ENCODE data around the gene CSNK2B. TPM values are rescaled to one million over a fixed set of nuclear protein-coding genes. Genes with fewer than 3 reads are reported as not detected.

CSNK2B gene
- polyA plus RNA-seq, 3 donors, result 147 to 227 (median 195) TPM

- H2AFZ ChIP-seq (ENCODE audit: insufficient read depth, low read depth, low read length, poor library complexity, severe bottlenecking), result no peak overlapping the region
- peak overlapping the region in 1 of 2 donors; percentile 96 for H3K27ac ChIP-seq (ENCODE audit: low read depth in 1 of 2, low read length in 2 of 2)
- no peak overlapping the region for H3K9ac ChIP-seq (ENCODE audit: insufficient read depth, low read length, poor library complexity, severe bottlenecking)
- peak overlapping the region in 1 of 3 experiments; percentile 97 for H3K4me3 ChIP-seq (replicated peaks in 1 of 3; ENCODE audit: low read depth in 2 of 3, low read length in 3 of 3)
- peaks cover 0 to 1% (median 0%) of the 10 kb centered on the region in 3 donors for H3K27me3 Mint-ChIP-seq (ENCODE audit: low read depth in 3 of 3)
- peaks cover 53% of the 10 kb centered on the region for H3K79me2 ChIP-seq (ENCODE audit: insufficient read depth, low read length)
- H3K27ac Mint-ChIP-seq, result peak overlapping the region in 5 of 7 donors; percentile 1 to 58 (median 38)
- TF ChIP-seq CTCF (IDR thresholded peaks at IDR 0.05), result no peak
- H4K20me1 ChIP-seq (ENCODE audit: insufficient read depth, low read length), result peaks cover 34% of the 10 kb centered on the region
- peaks cover 20 to 26% of the 10 kb centered on the region in 2 donors for H3K4me1 ChIP-seq (ENCODE audit: control insufficient read depth in 1 of 2, insufficient read depth in 2 of 2, low read length in 2 of 2)
- H3K4me3 Mint-ChIP-seq, result no peak overlapping the region
- peak overlapping the region; percentile 85 for H3K4me2 ChIP-seq (replicated peaks; ENCODE audit: extremely low read depth, low read length, poor library complexity, severe bottlenecking)
- H3K9me3 Mint-ChIP-seq, result no peaks in the 10 kb centered on the region
- no peaks in the 10 kb centered on the region for H3K27me3 ChIP-seq (ENCODE audit: control insufficient read depth in 2 of 2, insufficient read depth in 2 of 2, low read length in 2 of 2)
- H3K9me3 ChIP-seq (replicated peaks in 1 of 2; ENCODE audit: control insufficient read depth in 1 of 2, insufficient read depth in 1 of 2, low read length in 2 of 2), result no peaks in the 10 kb centered on the region
- peaks cover 29% of the 10 kb centered on the region for H3K4me1 Mint-ChIP-seq
- no CpG with 5 or more reads among the region's 5 CpGs for WGBS (ENCODE audit: insufficient coverage)
- H3K36me3 Mint-ChIP-seq, result peaks cover 33 to 53% of the 10 kb centered on the region in 2 donors
- intact Hi-C loops (cut with micrococcal nuclease), result loop anchor here in 1 of 2 donors (5.0 kb wide), 1 partner anchor 34 kb away; the partner anchor contains the start of genes CSNK2B and LY6G5B
- no peak for DNase-seq
- peaks cover 28 to 54% of the 10 kb centered on the region in 2 donors for H3K36me3 ChIP-seq (replicated peaks in 1 of 2; ENCODE audit: control insufficient read depth in 1 of 2, insufficient read depth in 2 of 2, low read length in 2 of 2)
Observed at GRCh38 chr6:31700740-31701401, 35.0 kb downstream of the CSNK2B start.

- peaks cover 29% of the 10 kb centered on the region for H3K4me1 Mint-ChIP-seq
Observed at GRCh38 chr6:31701666-31702404, 36.0 kb downstream of the CSNK2B start.

More at GRCh38 chr6:31701666-31702404, 36.0 kb downstream of the CSNK2B start:
- Mint-ChIP-seq H3K4me3 (peak overlapping the region; percentile 98 to 100), H3K36me3 (peaks cover 27 to 43% of the 10 kb centered on the region in 2 donors), H3K27me3 (ENCODE audit: low read depth in 3 of 3) (peaks cover 0 to 1% (median 0%) of the 10 kb centered on the region in 3 donors), H3K9me3 (no peaks in the 10 kb centered on the region), H3K27ac (peak overlapping the region; percentile 99 to 100 (median 99))
- Histone ChIP-seq H2AFZ (ENCODE audit: insufficient read depth, low read depth, low read length, poor library complexity, severe bottlenecking) (peak overlapping the region; percentile 76), H3K4me2 (replicated peaks; ENCODE audit: extremely low read depth, low read length, poor library complexity, severe bottlenecking) (peak overlapping the region; percentile 85), H4K20me1 (ENCODE audit: insufficient read depth, low read length) (peaks cover 34% of the 10 kb centered on the region), H3K36me3 (replicated peaks in 1 of 2; ENCODE audit: control insufficient read depth in 1 of 2, insufficient read depth in 2 of 2, low read length in 2 of 2) (peaks cover 20 to 44% of the 10 kb centered on the region in 2 donors), H3K9me3 (replicated peaks in 1 of 2; ENCODE audit: control insufficient read depth in 1 of 2, insufficient read depth in 1 of 2, low read length in 2 of 2) (no peaks in the 10 kb centered on the region), H3K79me2 (ENCODE audit: insufficient read depth, low read length) (peaks cover 53% of the 10 kb centered on the region), H3K9ac (ENCODE audit: insufficient read depth, low read length, poor library complexity, severe bottlenecking) (peak overlapping the region; percentile 82), H3K27me3 (ENCODE audit: control insufficient read depth in 2 of 2, insufficient read depth in 2 of 2, low read length in 2 of 2) (no peaks in the 10 kb centered on the region), H3K4me3 (replicated peaks in 1 of 3; ENCODE audit: low read depth in 2 of 3, low read length in 3 of 3) (peak overlapping the region; percentile 92 to 98 (median 97)), H3K27ac (ENCODE audit: low read depth in 1 of 2, low read length in 2 of 2) (peak overlapping the region in 1 of 2 donors; percentile 96), H3K4me1 (ENCODE audit: control insufficient read depth in 1 of 2, insufficient read depth in 2 of 2, low read length in 2 of 2) (peaks cover 20 to 26% of the 10 kb centered on the region in 2 donors)
- TF ChIP-seq CTCF (IDR thresholded peaks at IDR 0.05), result no peak
- intact Hi-C loops (cut with micrococcal nuclease), result loop anchor here in 1 of 2 donors (2.0 to 5.0 kb wide), 2 partner anchors 25 to 35 kb away; partner anchors contain the start of genes CSNK2B and LY6G5B
- no peak for DNase-seq
- 50% methylated on average over 6 of the region's 7 CpGs for WGBS (ENCODE audit: insufficient coverage)
